ENCODE data around the gene ISCU.
"Not testable (repeated sequence)": the region's sequence is repeated elsewhere in the genome, so short reads cannot be mapped to it uniquely, and the experiment has no call there.

The ISCU gene

GRCh38 chr12:108547686-108548085 is 14.7 kb upstream of the ISCU start:
- no peak for DNase-seq

GRCh38 chr12:108548954-108549521 is 13.4 kb upstream of the ISCU start:
- no peak for DNase-seq

GRCh38 chr12:108551535-108551934 is 10.9 kb upstream of the ISCU start:
- no peak for DNase-seq

- DNase-seq, result no peak
These were observed 8.6 kb upstream of the ISCU start for GRCh38 chr12:108553799-108554198.

- DNase-seq, result not testable (repeated sequence)
These were observed 7.0 kb upstream of the ISCU start for GRCh38 chr12:108555383-108555782.

GRCh38 chr12:108559007-108559655 is 3.3 kb upstream of the ISCU start:
- DNase-seq, result no peak

GRCh38 chr12:108559748-108560147 is 2.6 kb upstream of the ISCU start:
- DNase-seq, result no peak

GRCh38 chr12:108560321-108560721 is 2.1 kb upstream of the ISCU start:
- no peak for DNase-seq

- peak; percentile 90 for DNase-seq
These were observed 1.4 kb upstream of the ISCU start, which contains the start of gene SART3 for GRCh38 chr12:108560752-108561719. Gene SART3, minus strand, starts transcription at chr12:108561173. Its CDS starts 19 bp downstream, at chr12:108561154.

GRCh38 chr12:108561852-108562347 is 496 bp upstream of the ISCU start:
- peak; percentile 30 for DNase-seq

GRCh38 chr12:108563136-108563803 is 874 bp downstream of the ISCU start:
- peak; percentile 83 for DNase-seq

GRCh38 chr12:108563804-108564151 is 1.4 kb downstream of the ISCU start:
- no peak for DNase-seq

GRCh38 chr12:108564724-108565123 is 2.3 kb downstream of the ISCU start:
- no peak for DNase-seq

- DNase-seq, result no peak
These were observed 2.8 kb downstream of the ISCU start for GRCh38 chr12:108565146-108565545.

- DNase-seq, result no peak
These were observed 3.6 kb downstream of the ISCU start for GRCh38 chr12:108565976-108566375.

- DNase-seq, result no peak
These were observed 4.1 kb downstream of the ISCU start for GRCh38 chr12:108566452-108566851.

GRCh38 chr12:108567406-108568337 is 5.3 kb downstream of the ISCU start:
- DNase-seq, result no peak

- DNase-seq, result peak; percentile 43
These were observed 6.2 kb downstream of the ISCU start for GRCh38 chr12:108568338-108569154.

- no peak for DNase-seq
These were observed 8.6 kb downstream of the ISCU start for GRCh38 chr12:108570743-108571608.
